ENCODE measurements around the gene HAL. TPM values are rescaled to one million over a fixed set of nuclear protein-coding genes. Genes with fewer than 3 reads are reported as not detected.

HAL gene
- total and polyA plus RNA-seq, 10 of the 15 experiments (the other 5 are each of a cell fraction or from before 2014, with no cell fraction given) = 0.04 to 0.45 (median 0.13) TPM; not detected in 1

- BruUV-seq (replicated peaks) = no TSS peak
- DNase-seq (ENCODE audit: low read depth, low spot score) (no peak), FAIRE-seq (no peak), ATAC-seq (no peak)
- no peaks in the 10 kb centered on the region; the same call in 2 of the 3 replicates for H3K9me3 ChIP-seq (replicated peaks; ENCODE audit: control insufficient read depth, insufficient read depth, low read length)
- ChIA-PET SMC1A (ENCODE audit: uncharacterized antibody, unreplicated experiment) (interaction anchor here (0.8 to 1.0 kb wide), 2 partner anchors 50 to 210 kb away, joined by 3 to 4 read pairs; no protein-coding TSS in a partner anchor), CTCF (interaction anchor here (0.9 to 1.0 kb wide), 3 partner anchors 20 to 154 kb away, joined by 3 read pairs; no protein-coding TSS in a partner anchor), POLR2A (interaction anchor here (0.9 kb wide), 1 partner anchor 13 kb away, joined by 3 read pairs; no protein-coding TSS in a partner anchor), RAD21 (ENCODE audit: unreplicated experiment) (no interaction called here)
- no peak for TF ChIP-seq EZH2 (IDR thresholded peaks at IDR 0.05; ENCODE audit: borderline replicate concordance, control insufficient read depth, low read depth, low read length)
- TF ChIP-seq TCF3 (IDR thresholded peaks at IDR 0.05; ENCODE audit: borderline replicate concordance, insufficient read depth, low read depth, low read length) = no peak
- no peak for TF ChIP-seq CUX1 (IDR thresholded peaks at IDR 0.05; ENCODE audit: insufficient replicate concordance, low read depth, low read length)
- TF ChIP-seq MYC (IDR thresholded peaks at IDR 0.05; ENCODE audit: insufficient read depth, insufficient read length, insufficient replicate concordance, low read length, severe bottlenecking) = no peak
- TF ChIP-seq SREBF1 (IDR thresholded peaks at IDR 0.05; ENCODE audit: low read length) = no peak
- no peak for TF ChIP-seq RELA (IDR thresholded peaks at IDR 0.05; ENCODE audit: borderline replicate concordance, partially characterized antibody)
- no peak for TF ChIP-seq SMAD5 (IDR thresholded peaks at IDR 0.05; ENCODE audit: low read depth)
- no peak for TF ChIP-seq HDGF (IDR thresholded peaks at IDR 0.05)
- no peak for TF ChIP-seq ZNF24 (IDR thresholded peaks at IDR 0.05)
- TF ChIP-seq ATF2 (IDR thresholded peaks at IDR 0.05; ENCODE audit: low read length) = no peak
- no peak for TF ChIP-seq RBBP5 (conservative IDR thresholded peaks at IDR 0.05)
- no peak overlapping the region for H3K4me3 ChIP-seq
- H3K27me3 ChIP-seq (replicated peaks in 1 of 2; ENCODE audit: control insufficient read depth in 2 of 2, insufficient read depth in 2 of 2, low read length in 1 of 2) = no peaks in the 10 kb centered on the region
- H3K9ac ChIP-seq (ENCODE audit: control insufficient read depth, insufficient read depth, low read length) = no peak overlapping the region
- no peak overlapping the region for H3K4me2 ChIP-seq (ENCODE audit: control insufficient read depth, insufficient read depth)
- H2AFZ ChIP-seq (ENCODE audit: control insufficient read depth, low read depth, low read length) = no peak overlapping the region
- in situ Hi-C loops (cut with MboI) = no loop called here
- no peaks in the 10 kb centered on the region for H3K79me2 ChIP-seq (ENCODE audit: control insufficient read depth, insufficient read depth, low read length)
- H3K27ac ChIP-seq (ENCODE audit: control insufficient read depth, insufficient read depth) = no peak overlapping the region
- intact Hi-C loops (cut with micrococcal nuclease; ENCODE audit: unreplicated experiment) = no loop called here
- H3K4me1 ChIP-seq (ENCODE audit: control insufficient read depth, insufficient read depth, low read length) = peaks cover 18% of the 10 kb centered on the region
- no peaks in the 10 kb centered on the region for H3K36me3 ChIP-seq (ENCODE audit: control insufficient read depth in 2 of 2, insufficient read depth in 2 of 2, low read length in 1 of 2)
- no peaks in the 10 kb centered on the region for H4K20me1 ChIP-seq (ENCODE audit: control insufficient read depth, insufficient read depth)
- WGBS (ENCODE audit: insufficient coverage, insufficient replicate concordance, low lambda C conversion rate, missing lambda C conversion rate) = 28% methylated on average over 1 of the region's 1 CpG
These were observed 45.0 kb upstream of the HAL start for GRCh38 chr12:96041181-96041580.

All from GM12878 (cell line).